NCI-H748 (cell line): ENCODE data around the gene C21orf58.
A peak's percentile ranks its signal among the peaks of the same experiment; 100 is the strongest.

ENCODE experiments used
- DNase-seq: peaks from one replicate; lab custom pipeline; 2025; ENCODE audit not compliant: unreplicated experiment; lab: John Stamatoyannopoulos, UW

C21orf58 gene

DNA sequence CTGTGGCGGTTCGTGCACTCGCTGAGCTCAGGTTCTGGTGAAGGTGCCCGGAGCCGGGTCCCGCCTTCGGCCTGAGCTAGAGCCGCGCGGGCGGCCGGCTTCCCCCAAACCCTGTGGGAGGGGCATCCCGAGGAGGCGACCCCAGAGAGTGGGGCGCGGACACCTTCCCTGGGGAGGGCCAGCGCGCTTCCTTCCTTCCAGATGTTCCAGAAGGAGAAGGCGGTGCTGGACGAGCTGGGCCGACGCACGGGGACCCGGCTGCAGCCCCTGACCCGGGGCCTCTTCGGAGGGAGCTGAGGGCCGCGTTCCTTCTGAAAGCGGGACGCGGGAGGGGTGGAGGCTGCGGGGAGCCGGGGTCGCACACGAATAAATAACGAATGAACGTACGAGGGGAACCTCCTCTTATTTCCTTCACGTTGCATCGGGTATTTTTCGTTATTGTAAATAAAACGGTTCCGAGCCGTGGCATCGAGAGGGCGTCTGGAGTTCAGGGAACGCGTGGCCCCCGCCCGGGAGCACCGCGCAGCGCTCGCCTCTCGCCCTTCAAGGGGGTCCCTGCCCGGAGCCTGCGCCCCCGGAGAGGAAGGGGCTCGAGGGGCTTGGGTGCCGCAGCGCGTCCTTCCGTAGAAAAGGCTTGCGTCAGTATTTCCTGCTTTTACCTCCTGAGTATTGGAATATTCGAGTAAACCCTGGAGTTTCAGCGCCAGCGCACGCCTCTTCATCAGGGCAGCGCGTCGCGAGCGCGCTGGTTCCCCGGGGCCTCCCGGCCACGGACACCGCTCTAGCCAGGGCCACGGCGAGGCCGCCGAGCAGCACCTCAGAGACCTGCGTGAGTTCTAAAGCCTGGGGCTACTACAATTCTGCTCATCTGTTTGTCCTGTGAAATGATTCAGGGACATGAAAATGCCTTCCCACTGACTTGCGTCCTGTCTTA, 26.1 kb downstream of the C21orf58 start:
- DNase-seq = peak; percentile 48

- no peak for DNase-seq
These were observed 27.5 kb downstream of the C21orf58 start for GRCh38 chr21:46295996-46296752.

DNA sequence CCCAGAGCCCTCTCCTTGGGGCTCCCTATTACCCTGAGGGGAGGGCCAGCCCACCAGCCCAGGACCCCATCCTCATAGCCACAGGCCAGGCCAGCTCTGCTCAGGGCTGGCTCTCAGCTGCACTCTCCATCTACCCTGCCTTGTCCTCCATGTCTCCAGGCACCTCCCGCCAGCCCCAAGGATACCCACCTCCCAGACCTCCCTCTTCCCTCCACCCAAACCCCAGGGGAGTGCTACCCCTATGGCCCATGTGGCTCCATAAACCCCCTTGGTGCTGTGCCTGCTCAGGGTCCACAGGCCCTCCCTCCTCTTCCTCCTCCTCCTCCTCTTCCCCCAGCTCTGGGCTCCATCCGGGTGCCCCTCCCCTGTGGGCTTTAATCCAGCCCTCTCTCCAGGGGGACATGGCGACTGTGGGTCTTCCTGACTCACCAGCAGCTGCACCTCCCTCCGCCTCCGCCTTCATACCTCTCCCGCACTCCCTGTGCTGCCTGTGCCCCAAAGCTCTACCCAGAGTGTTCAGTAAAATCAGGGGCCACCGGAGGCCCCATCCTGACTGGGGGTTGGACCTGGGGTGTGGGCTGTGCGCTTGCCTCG, 28.4 kb downstream of the C21orf58 start:
- DNase-seq = no peak

- no peak for DNase-seq
These were observed 29.0 kb downstream of the C21orf58 start for GRCh38 chr21:46294647-46295176.

GRCh38 chr21:46291561-46291960, 32.1 kb downstream of the C21orf58 start:
- no peak for DNase-seq

DNA sequence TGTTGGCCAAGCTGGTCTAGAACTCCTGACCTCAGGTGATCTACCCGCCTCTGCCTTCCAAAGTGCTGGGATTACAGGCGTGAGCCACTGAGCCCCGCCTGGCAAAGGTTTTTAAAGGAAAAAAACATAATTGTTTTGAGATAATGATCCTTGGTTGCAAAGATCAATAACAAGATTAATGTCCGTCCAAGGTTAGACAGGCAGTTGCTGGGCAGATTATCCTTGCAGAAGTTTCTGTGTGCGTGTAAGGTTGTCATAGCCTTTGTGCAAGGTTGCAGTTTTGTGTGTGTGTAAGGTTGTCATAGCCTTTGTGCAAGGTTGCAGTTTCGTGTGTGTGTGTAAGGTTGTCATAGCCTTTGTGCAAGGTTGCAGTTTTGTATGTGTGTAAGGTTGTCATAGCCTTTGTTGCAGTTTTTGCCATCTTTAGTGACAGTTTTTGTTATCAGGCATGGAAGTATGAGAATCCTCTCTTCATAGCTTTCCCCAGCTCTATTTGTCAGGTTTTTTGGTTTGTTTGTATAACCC, 34.0 kb downstream of the C21orf58 start:
- DNase-seq = no peak

GRCh38 chr21:46287541-46287940, 36.1 kb downstream of the C21orf58 start:
- DNase-seq = no peak

DNA sequence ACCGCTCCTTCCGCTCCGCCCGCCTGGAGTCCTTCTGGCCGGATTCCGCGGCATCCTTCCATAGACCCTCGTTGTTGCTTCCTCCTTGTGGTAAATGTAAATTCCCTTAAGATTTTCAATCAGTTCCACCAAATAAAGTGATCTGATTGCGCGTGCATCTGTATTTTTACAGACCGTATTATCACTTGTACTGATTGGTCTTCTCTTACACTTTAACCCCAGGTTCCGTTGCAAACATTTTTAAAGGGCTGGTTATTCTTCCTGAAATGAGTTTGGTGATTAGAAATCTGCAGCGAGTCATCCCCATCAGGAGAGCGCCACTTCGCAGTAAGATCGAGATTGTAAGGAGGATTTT, 37.0 kb downstream of the C21orf58 start:
- DNase-seq = no peak

- peak; percentile 91 for DNase-seq
These were observed 37.7 kb downstream of the C21orf58 start, which contains the start of gene YBEY for GRCh38 chr21:46285761-46286647. Gene YBEY, plus strand, starts transcription at chr21:46286342. Its CDS starts 572 bp downstream, at chr21:46286914.

- no peak for DNase-seq
These were observed 38.4 kb downstream of the C21orf58 start, which contains the start of gene MCM3AP for GRCh38 chr21:46285206-46285661. Gene MCM3AP, minus strand, starts transcription at chr21:46285611. Its CDS starts 325 bp downstream, at chr21:46285286.

- DNase-seq = no peak
These were observed 38.9 kb downstream of the C21orf58 start for GRCh38 chr21:46284733-46285132.

GRCh38 chr21:46284077-46284644, 39.5 kb downstream of the C21orf58 start:
- DNase-seq = peak; percentile 41

DNA sequence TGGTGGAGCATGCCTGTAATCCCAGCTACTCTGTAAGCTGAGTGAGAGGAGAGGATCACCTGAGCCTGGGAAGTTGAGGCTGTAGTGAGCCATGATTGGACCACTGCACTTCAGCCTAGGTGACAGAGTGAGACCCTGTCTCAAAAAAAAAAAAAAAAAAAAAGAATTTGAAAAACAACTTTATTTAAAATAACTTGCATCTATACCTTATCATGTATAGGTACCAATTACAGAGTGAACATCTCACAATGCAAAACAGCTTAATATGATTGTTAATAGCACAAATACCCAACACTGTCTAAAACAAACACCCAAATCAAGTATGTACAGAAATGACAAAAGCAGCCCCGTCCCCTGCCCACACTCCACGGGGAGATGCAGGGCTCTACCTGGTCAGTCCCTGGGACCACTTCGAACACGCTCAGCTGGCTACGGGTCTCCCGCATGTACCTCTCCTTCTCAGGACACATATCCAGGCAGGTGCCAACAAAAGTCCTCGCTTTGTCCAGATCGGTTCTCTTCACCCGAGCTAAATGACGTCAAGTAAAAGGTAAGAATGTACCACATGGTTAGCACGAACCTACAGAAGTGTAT, 48.8 kb downstream of the C21orf58 start:
- DNase-seq = no peak

DNA sequence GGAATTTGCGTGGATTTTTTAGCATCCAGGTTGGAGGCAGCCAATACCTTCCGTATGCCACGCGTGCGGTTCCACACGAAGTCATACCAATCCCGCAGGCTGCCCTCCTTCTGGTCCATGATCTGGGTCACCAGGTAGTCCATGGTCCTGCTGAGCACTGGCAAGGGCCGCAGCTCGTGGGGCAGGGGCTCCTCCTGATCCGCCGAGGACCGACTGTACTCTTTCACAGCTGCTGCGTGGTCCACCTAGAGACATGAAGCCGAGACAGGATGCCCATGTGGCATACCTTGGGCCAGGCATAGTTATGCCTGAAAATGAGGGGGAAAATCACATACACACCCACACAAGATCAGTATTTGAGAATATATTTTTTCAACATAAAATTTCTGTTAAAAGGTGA, 50.3 kb downstream of the C21orf58 start:
- no peak for DNase-seq

DNA sequence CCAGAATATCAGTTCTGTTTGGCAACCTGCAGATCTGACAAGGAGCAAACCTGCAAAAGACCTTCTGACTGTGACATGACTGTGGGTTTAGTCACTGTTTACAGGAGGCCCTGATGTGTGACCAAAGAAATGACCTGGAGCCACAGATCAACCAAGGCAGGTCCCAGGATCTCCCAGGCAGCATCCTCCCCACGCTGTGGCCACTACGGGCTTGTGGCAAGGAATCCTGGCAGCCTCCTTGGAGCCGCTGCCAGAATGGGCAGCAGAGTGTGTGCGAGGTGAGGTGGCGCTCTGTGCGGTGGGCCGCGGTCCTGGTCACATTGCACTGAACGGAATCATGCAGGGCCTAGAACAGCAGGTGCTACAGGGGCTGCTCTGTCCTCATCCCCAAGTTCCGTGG, 54.2 kb downstream of the C21orf58 start:
- DNase-seq = no peak

DNA sequence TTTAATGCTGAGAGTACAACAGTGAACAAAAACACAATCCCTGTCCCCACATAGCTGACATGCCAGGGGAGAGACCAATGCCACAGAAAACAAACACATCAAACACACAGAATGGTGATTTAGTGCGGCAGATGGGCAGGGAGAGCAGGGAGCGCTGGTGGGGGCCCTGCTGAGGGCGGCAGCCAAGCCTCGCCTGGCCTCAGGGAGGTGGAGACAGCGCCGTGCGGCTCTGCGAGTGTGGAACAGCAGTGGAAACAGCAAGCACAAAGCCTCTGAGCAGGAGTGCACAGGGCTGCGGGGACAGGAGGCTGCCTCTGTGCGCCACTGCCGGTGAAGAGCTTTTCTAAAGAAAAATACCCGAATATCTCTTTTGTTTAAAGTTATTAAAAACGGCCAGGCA, 55.3 kb downstream of the C21orf58 start:
- DNase-seq = no peak

- DNase-seq = no peak
These were observed 56.7 kb downstream of the C21orf58 start for GRCh38 chr21:46266946-46267345.

- DNase-seq = no peak
These were observed 57.7 kb downstream of the C21orf58 start for GRCh38 chr21:46265736-46266525.
